Activated CD8-positive, alpha-beta memory T cell treated with anti-CD3 and anti-CD28 coated beads, Interleukin-2, amount 50 U/mL, for 24 hours (primary cell): ENCODE results near the gene DUSP6.

ENCODE experiments used
- DNase-seq: peaks from one replicate; pipeline ENCODE4 v3.0.0-alpha.2; 2020; ENCODE audit errors: extremely low read depth

Gene DUSP6, protein sequence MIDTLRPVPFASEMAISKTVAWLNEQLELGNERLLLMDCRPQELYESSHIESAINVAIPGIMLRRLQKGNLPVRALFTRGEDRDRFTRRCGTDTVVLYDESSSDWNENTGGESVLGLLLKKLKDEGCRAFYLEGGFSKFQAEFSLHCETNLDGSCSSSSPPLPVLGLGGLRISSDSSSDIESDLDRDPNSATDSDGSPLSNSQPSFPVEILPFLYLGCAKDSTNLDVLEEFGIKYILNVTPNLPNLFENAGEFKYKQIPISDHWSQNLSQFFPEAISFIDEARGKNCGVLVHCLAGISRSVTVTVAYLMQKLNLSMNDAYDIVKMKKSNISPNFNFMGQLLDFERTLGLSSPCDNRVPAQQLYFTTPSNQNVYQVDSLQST

DNA sequence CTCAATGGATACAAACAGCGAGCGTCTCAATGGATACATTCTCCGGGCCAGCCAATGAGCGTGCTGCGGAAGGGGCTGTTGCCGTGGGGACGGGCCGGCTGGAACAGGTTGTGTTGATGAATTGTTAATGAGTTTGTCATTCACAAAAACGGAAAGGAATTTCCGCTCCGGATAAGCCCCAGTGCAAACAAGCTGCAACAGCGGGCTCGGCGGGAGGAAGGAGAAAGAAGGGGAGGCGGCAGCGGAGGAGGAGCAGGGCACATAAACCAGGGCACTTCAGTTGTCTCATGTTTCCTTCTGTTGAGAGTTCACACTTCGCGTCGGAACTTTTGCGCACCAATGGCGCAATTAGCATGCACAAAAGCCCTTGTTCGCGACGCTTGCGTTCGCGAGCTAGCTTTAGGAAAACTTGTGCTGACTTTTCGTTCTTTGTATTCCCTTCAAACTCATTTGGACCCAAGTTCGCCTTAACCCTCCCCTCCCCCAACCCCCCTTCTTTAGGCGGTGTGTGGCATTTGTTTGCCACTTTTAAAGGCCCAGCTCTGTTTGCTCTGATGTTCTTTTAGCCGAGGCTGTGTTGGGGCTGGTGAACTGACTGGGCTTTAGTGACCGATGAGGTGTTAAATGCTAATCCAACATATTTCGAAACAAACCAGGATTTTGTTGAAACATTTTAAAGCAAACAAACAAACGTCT is at the start of gene DUSP6:
DUSP6 (minus strand) TSS at position 10 of the 696 bp plus-strand sequence. CDS start 462 bp downstream, outside the sequence.
- DNase-seq: peak; percentile 87

DNA sequence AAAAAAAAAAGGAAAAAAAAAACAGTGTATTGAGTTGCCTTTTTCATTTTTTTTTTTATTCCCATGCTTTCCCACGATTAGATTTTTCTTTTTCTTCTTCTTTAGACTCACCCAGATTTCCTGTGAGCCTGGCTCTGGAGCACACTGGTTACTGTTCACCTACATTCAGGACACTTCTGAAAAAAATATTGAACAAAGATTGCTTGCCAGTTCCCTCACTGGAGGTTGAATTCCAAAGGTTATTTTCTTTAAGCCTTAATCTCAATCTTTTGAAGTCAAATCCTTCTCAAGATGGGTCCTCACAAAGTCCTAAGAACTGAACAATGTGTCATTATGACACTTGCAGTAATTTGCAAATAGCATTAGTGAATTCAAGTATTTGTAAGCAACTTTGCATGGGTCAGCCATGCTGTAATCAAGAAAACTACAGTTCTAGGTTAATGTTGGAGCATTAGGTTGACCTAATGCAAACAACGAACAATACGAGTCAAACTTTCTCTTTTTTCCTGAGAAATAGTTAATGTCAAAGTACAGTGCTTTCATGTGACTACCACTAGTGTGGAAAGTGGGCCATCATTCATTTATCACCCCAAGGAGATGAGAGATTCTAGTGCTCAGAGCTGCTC is 49.2 kb upstream of the DUSP6 start:
- no peak for DNase-seq

DNA sequence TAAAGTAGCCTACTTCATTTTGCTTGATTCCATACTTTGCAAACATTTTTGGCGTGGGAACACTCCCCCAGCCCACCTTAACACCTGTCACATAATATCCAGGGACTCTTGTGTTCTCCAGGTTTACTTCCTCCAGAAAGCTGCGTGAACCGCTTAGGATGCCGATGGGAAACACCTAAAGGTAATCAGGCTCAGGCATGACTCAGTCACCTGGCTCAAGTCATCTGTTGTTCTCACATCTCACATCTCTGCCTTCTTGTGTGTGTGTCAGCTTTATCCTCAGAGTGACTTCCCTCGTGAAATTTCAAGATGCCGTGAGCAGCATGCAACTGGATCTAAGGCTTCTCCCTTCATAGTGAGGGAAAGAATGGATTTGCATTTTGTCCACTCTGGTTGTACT is 48.1 kb upstream of the DUSP6 start:
- DNase-seq: no peak

DNA sequence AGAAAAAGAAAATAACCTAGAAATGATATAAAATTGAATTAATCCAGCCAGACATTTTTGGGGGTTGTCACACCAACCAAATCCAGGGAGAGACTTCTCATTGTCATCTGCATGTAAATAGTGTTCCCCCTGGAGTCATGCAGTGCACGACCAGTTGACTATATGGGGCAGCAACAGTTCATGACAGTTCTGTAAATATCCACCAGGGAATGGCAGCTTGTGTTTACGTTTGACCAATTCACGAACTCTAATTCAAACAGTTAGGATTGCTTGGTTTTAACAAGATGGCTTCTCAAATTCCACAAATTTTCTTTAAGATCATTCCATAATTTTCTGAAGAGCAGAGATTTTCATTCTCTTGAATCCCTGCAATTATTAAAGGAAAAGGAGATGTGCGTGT is 43.4 kb upstream of the DUSP6 start:
- no peak for DNase-seq

DNA sequence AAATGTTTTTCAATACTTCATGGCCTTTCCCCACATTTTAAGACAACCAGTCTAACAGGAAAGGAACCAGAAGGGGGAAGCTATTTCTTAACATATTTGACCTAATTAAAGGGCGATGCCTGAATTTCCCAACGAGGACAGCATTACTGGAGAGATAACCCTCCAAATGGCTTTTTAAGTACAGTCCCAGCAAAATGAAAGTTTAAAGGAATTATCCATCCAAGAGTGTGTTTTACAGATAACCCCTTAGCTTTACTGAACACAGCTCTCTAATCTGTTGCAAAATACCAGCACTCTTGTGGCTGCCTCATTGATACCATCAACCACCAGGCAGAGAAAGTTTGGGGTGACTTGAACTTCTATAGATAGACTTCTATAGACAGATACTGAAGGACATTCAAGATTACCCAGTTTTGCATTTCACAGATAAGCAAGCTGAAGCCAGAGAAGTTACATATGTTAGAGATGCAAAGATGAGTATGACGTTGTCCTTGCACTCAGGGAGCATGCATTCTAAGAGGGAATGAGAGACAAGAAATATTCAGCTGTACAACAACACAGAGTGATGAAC is 41.3 kb upstream of the DUSP6 start:
- DNase-seq: no peak

DNA sequence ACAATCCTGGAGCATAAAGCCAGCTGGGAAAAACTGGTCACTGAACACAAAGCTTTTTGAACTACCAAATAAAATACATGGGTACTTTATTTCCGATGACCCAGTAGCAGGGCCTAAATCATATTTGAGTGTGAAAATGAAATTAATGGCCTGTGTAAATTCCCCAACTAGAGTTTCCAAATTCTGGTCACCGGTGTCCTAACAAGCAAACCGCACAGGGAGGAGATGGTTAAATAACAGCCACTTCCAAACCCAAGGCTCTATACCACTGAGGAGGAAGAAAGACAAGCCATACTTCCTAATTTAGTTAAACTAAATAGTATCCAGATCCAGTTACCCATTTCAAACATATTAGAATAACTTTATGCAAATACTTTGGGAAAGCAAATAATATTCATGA is 40.1 kb upstream of the DUSP6 start:
- no peak for DNase-seq

DNA sequence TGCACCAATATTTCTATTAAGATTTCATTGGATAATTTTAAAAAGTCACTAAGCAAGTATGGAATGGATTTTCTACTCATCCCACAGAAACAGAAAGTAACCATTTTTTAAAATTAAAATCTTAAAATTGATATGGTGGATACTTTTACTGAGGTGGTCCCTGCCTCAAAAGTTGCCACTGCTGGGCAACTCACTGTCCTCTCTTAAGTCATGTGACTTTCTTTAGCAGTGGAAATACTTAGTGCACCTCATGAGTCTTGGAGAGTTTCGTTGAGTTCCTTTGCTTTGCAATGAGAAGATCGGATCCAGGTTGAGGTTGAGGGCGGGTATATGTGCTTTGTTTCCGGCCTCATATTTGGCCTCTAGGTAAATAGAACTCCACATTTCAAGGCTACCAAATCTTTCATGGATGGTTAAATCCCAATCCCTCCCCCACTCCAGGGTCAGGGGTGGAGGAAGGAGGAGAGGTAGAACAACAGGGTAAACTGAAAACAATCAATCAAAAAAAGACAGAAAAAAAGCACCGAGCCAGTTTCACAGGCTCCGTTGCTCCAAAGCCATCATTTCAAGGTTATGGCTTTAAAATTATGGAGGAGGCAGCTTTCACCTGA is 39.5 kb upstream of the DUSP6 start:
- no peak for DNase-seq

DNA sequence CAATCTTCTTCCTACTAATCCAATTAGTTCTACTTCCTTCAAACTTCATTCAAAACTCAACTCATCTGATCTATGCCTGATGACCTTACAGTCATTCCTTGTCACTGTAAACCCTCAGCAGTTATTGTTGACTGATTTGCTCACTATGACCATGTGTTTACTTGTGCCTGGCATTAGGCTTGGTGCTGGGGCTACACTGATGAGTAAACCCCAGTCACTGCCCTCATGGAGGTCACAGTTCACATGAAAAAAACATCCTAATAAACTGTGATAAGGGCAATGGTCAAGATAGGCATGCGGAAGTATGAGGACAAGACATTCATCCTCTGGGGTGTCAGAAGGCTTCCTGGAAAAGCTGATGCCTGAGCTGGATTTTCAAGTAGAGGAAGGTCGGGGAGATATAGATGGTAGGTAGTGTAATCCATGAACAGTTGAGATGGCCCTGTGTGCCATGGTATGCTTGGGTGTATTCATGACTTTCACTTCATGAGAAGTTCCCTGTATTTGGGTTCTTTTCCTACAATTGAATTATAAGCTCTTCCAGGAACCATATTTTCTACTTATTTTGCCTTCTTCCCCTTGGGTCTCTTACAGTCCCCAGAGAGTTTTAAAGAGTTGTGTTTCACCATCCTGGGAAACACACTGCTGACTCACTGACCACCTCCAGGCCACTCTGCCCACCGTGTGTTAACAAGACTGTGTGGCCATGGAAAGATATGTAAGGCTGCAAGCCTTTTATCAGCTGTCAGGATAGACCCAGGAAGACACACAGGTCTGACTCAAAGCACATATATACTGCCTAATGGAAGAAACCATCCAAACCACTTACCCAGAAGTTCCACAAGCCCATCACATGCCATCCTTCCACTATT is 38.7 kb upstream of the DUSP6 start:
- DNase-seq: no peak

DNA sequence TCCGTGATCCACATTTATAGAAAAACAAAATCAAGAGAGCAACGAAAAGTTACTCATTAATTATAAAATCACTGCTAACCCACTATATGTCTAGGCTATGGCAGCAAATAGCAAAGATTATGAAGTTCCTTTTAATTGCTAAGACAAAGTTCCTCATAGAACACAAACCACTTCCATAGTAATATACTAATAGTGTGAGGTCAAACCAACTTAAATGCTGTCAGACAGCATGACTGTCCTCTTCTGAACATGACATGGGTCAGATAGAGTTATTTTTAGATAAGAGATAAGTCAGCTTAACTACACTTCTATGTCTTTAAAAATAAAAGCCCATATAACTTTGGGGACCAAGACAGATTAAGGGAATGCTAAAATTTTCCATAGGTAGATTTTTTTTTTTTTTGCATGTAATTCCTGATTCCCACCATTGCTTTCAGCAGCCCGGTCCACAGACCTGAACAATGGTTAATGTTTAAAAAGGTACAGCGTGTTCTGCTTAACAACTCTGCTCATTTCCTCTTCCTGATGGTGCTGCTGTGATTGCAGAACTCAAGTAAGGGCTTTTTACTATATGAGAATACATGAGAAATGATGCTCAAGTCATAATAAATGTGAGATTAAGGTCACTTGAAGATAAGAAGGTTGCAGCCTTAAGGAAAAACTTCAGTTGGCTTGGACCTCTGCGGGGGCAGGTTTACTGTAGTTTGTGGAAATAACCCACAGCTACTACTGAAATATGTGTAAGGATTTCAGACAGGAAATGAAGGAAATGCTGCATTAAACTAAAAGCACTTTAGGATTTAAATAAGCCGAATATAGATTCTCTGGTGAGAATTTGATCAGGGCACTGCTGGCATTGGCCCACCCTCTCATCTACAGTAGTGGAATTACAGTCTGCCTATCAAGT is 37.7 kb upstream of the DUSP6 start:
- DNase-seq: no peak

DNA sequence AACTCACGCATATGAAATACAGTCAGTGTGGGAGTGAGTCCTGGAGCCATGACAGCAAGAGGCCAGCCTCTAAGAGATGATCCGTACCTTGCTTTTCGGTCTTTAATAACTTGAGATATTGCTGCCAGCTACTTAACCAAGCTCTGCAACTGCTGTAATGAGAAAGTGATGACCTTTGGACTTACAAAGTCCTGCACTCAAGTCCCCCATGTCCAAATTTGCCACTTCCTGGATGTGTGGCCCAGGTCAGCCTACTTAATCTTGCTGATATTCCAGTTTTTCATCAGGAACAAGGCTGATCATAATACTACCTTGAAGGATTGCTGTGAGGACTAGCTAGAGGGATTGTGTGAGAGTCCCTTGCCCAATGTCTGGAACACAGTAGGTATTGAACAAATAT is 33.8 kb upstream of the DUSP6 start:
- DNase-seq: no peak

DNA sequence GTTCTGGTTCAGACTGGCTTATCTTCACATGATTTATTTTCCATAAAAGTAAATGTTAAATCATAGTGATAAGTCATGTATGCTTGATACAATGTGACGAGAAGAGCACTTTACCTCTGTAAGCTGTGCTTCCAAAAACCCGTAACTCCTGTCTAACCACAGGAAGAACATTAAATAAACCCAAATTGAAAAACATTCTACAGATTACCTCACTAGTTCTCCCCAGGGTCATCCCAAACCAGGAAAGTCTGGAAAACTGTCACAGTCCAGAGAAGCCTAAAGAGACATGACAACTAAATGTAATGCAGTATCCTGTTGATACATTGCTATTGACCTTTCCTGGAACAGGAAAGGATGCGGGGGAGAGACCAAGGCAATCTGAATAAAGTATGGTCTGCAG is 32.5 kb upstream of the DUSP6 start:
- no peak for DNase-seq

DNA sequence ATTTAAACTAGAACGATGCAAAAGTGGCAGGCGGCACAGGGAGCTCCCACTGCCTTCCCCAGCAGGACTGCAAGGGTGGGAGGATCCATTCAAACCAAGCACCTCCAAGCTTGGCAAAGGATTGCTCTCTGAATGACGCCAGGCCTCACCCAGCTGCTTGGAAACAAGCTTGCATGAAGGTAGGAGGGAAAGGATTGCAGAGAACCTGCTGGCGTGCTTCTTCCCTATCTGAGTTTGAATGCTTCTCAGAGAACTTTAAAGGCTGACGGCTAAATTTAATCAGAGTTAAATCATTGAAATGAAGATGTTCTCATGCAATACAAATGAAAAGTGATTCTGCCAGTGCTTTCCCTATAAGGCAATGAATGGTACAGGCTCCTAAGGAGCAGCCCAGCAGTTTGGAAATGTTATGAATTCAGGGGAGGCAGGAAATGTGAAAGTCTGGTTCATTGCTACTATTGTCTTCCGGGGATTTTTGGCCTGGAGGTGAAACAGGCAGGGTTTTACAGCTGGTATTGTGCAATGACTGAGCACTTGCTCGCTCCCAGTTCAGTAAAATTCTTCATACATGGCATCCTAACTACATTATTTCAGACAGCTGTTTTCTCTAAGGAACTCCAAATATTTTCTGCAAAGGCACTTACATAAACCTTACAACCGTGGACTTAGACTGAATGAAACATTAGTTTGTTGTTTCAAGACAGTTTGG is 31.9 kb upstream of the DUSP6 start:
- DNase-seq: no peak

DNA sequence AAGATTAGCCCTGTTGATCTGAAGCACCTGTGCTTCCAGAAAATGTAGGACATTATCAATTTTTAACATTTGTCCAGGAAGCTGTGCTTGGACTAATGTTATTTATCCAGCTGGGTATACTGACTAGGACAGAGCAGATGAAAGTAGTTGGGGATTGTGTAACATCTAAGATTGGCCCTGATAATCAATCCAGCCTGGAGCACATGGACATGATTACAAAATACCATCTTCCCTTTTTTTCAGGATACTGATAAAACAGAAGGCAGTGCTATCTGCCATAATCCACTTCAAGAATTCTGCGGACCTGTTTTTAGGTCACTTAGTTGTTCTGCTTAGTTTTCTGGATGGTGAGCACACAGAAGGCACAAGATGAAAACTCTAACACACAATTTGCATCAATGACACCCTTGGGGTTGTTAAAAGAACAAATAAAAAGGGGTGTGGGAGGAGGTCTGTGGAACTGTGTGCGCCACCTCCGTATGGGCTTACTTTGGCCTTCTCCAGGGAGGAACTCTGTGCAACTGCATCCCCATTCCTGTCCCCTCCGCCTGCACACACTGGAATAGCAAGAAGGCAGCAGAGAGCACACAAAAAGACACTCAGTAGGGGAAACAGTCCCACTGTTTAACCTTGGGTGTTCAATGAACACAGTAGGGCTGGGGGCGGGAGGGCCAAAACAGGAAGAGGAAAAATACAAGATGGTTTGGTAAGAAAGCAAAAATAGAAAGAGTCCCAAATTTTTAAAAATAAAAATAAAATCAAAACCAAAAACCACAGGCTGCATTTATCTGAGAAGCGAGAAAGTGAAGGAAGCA is 31.1 kb upstream of the DUSP6 start:
- no peak for DNase-seq

DNA sequence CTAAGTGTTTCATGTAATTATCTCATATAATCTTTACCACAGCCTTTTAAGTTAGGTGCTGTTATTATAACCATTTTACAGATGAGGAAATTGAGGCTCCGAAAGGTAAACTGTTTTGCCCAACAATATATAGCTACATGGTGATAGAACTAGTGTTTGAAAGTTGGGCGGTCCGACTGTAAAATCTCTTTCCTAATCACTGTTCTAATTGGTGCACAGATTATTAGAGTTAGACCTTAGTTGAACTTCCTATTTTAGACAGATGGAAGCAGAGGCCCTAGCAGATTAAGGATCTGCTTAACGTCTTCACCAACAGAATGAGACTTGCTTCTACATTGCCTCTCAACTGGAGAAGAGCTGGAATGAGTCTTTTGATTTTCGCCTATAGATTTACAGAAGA is 30.0 kb upstream of the DUSP6 start:
- DNase-seq: no peak

DNA sequence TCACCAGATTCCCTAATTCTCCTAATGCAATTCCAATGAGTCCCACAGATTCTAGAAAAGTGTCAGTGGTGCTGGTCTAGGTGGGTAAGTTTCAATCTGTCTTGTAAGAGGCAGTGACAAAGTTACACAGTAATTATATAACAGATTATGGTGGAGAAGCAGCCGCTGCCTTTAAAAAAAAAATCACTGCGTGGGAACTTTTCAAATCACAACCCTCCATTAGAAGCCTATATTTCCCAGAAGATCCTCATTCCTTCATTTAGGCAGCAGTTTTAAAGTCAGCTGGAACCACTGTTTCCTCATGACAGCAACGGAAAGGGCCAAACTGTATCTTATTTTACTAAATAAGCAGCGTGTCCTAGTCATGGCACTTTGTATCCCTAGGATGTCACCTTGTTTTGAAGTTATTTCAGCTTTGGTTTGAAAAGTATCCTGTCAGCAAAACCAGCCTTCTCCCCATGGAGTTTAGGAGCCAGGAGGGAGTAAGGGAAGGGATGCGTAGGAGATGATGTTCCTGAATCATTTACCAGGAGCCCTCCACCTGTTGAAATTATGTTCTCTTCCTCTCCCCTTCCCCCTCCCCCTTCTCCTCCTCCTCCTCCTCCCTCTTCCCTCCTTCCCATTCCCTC is 27.7 kb upstream of the DUSP6 start:
- DNase-seq: no peak

DNA sequence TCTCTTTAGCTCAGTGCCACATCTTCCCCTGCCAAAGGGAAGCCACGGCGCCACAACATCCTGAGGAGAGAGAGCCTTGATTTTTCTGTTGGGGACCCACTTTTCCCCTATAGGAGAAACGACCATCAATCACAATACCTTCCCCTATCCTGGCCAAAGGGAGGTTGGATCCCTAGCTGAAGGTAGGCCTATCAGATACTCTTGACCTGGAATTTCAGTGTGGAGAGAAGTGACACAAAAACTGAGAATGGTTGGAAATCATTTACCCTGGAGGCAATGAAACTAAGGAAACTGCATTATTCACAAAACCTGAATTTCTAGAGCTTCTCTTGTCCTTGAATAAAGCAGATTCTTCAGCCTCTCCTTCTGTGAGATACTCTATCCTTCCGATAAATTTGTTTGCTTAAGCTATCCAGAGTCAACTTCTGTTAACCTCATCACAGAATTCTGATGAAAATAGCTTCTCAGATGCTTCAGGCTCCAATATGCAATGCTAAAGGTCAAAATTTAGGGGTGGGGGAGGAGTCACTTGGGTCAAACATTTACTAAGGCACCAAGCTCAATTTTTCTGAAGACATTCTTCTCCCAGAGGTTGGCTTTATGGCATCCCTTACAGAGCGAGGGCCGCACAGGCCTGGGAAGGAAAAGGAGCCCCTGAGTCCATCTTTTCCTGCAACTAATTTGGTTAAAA is 27.0 kb upstream of the DUSP6 start:
- DNase-seq: no peak

DNA sequence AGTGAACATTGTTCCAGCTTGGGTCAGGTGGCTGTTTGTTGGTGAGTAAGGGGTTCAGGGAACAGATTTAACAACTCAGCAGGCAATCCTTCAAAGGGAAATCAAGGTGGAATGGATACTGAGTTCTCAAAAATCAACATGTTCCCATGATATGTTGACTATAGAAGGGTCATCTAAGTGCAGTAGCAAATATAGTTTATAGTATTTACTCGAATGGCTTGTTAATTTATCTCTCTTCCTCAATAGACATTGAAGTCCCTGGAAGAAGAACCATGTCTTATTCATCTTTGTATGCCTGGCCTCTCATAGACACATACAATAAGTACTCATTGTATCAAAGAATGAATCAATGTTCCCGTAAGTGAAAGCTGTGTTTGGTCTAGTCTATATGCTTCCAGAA is 24.5 kb upstream of the DUSP6 start:
- no peak for DNase-seq

DNA sequence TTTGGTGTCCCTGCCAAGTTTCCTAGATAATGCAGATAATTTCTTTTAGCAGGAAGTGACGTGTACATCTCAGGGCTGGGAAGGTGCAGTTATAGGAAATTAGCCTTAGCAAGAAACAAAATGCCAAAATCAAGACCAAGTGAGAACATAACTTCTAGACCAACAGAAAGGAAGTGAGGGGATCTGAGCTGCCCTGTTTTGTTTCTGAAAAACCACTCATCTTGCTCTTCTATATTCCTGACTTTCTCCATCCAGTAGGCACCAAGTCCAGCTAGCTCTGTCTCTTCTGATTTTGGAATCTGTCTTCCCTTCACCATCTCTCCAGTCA is 23.9 kb upstream of the DUSP6 start:
- DNase-seq: no peak
